HG03280 (cell line): ENCODE measurements around the gene RBFOX1.

Source experiments
- ATAC-seq: cut with Tn5 transposase; IDR thresholded peaks from one replicate; pipeline ENCODE4 v1.9.1; 2021; ENCODE audit warnings: mild to moderate bottlenecking, moderate library complexity; ENCODE audit not compliant: unreplicated experiment

RBFOX1 gene

GRCh38 chr16:7408700-7409365, 76.2 kb downstream of the RBFOX1 start:
- ATAC-seq, result no peak

DNA sequence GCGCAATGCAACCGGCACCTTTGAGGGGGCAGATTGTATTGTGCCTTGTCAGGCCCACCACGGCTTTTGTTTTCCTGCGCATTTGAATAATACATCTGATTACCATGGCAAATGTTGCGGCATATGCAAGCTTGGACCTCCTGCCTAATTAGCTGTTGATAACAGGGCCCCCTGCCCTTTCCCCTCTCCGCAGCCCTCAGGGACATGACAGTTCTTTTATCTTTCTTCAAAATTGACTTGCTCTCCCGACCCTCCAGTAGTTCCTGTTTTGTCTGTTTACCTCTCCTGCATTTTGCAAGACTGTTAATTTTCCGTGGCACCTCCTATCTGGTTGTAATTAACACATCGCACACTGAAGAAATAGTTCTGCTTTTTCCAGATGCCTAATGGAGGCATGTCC, 86.8 kb downstream of the RBFOX1 start:
- ATAC-seq, result no peak

- no peak for ATAC-seq
These were observed 87.4 kb downstream of the RBFOX1 start for GRCh38 chr16:7420079-7420478.

GRCh38 chr16:7420843-7421242, 88.2 kb downstream of the RBFOX1 start:
- no peak for ATAC-seq

GRCh38 chr16:7421578-7421977, 88.9 kb downstream of the RBFOX1 start:
- ATAC-seq, result no peak

DNA sequence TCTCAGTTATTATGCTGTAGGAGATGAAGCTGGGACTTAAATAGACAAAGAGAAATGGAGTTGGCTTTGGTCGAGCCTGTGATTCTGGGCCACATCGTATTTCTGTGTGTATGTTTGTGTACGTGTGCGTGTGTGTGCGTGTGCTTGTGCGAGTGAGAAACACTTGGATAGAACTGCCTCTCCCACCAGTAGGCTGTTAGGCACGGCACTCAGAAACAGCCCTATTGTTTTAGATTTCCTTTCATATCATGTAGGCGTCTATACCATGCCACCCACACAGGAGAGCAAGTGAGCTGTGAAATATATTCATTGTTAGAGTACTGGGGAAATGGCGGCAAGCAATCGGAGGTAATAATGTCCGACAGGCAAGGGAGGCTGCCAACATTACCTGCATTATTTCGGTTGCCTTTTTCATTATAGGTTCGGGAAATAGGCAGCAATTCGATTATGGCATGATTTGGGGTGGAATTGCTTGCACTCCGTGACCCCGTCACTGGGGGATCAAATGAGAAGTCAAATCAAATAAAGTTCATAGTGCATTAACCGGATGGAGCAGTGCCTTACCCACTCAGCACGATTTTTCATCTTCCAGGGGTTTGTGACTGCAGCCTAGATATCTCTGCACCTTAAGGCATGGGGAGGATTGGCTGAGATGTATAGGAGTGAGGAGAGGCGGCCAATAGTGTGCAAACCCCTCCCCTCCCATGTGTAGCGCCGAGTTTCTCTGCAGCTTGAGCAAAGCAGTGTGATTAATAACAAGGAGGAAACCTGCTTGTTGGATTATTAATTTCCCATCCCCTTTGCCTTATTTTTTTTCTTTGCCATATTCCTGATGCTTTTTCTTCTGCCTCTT, 89.6 kb downstream of the RBFOX1 start:
- ATAC-seq, result no peak

DNA sequence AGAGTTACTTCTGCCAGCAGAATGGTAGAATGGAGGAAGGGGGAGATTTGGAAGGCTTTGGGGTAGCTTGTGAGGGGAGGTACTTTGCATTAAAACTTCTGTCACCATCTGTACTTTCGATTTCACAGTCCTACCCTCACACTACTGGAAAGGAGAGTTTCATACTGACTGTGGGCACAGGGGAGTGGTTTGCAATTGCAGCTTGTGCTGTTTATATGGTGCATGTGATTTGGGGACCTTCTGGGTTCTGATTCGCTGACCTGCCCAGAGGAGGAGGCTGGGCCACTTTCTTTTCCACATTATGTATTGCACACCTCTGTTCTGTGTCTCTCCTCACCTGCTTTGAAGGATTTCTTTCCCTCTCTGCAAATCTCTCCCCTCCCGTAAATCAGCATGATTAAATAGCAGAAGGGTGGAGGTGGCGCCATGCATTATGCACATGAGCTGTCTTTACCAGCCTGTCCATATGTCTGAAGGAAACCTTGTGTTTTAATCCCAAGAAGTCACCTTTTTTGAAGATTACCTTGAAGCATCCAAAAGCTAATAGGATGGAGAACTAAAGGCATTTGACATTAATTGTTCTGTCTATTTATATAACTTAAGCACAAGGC, 90.9 kb downstream of the RBFOX1 start:
- no peak for ATAC-seq

GRCh38 chr16:7426161-7426560, 93.5 kb downstream of the RBFOX1 start:
- ATAC-seq, result no peak

- no peak for ATAC-seq
These were observed 99.1 kb downstream of the RBFOX1 start for GRCh38 chr16:7431723-7432122.

DNA sequence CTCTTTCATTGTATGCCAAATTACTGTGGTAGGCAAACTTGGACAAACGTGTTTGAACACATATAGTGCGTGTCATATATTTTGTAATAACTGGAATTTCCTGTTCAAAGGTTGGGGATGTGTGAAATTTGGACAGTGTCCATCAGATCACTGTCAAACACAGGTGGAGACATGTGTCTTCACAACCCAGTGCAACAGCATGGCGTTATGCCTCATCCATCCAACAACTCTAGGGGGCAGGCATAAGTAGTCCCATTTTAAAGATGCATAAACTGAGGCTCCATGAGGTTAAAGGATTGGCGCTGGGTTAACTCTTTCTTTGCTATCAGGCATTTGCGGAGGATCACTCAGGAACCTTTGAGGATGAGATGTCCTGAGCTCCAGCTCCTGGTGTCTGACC, 103.7 kb downstream of the RBFOX1 start:
- no peak for ATAC-seq

- ATAC-seq, result no peak
These were observed 104.6 kb downstream of the RBFOX1 start for GRCh38 chr16:7437135-7437804.

GRCh38 chr16:7437843-7438242, 105.2 kb downstream of the RBFOX1 start:
- ATAC-seq, result no peak

- ATAC-seq, result no peak
These were observed 106.0 kb downstream of the RBFOX1 start for GRCh38 chr16:7438601-7439000.

DNA sequence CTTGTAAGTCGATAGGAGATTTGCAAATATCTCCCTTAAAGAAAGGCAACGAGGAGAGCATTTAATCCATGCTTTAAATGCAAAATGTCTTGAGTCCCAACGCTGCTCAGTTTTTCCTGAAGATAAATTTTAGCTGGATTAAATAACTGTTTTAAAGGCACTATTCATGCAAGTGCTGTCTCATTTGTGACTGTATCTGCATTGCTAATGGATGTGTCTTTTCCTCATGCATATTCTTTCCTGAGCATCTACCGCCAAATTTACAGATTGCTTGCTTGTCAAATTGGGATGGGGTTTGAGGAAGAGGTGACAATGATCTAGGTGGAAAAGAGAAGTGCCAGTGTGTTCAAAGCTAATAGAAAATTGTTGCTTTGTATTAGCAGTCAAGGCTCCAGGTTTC, 106.9 kb downstream of the RBFOX1 start:
- ATAC-seq, result no peak

DNA sequence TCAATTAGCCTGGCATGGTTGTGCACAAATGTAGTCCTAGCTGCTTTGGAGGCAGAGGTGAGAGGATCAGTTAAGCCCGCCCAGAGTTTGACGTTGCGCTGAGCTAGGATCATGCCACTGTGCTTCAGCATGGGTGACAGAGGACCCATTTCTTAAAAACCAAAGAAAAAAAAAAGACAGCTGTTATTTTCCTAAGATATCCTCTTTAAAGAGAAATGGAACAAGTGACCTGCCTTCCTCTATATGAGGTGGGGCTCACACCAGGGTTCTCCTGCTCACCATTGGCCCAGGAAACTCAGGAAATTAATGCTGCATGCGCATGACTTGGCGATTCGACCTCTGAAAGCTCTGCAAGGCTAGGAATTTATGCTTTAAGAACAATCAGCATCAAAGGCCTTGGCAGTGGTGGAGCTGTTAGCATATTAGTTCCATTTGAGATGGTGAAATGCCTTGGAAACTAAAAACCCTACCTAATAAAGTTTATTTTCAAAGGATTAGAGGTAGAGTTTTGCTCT, 108.3 kb downstream of the RBFOX1 start:
- no peak for ATAC-seq

DNA sequence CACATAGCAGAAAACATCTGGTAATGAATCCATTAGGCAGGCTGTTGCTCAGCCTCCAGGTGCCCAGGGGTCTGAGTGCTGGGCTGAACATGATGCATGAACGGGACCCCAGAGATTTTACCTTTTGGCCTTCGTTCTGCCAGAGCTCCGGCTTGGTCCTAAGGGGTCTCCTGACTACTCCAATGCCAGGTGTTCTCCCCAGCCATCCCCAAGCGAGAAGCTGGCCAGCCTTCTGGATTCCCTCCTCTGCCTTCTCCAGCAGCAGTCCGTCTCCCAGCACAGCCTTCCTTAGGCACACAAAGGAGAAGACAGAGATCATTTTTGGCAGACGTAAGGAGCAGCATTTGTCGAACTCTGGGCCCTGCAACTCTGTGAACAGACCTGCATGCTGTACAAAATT, 109.4 kb downstream of the RBFOX1 start:
- ATAC-seq, result no peak

DNA sequence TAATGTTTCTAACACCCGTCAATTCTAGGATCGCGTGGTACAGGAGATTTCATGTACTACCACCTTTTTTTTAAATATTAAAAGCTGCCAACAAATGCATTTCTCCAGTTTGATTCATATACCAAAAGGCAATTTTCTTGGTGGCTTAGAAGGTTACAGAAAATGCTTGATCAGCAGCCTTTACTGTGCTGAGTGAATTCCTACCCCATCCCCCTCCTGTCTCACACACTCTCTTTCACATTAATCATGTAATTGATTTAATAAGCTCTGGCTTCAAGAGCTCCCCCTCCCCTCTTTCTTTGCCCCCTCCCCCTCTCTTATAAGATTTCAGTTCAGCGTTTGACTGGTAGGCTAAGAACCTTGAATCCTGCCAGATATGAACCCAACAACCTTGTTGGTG, 110.5 kb downstream of the RBFOX1 start:
- ATAC-seq, result no peak

DNA sequence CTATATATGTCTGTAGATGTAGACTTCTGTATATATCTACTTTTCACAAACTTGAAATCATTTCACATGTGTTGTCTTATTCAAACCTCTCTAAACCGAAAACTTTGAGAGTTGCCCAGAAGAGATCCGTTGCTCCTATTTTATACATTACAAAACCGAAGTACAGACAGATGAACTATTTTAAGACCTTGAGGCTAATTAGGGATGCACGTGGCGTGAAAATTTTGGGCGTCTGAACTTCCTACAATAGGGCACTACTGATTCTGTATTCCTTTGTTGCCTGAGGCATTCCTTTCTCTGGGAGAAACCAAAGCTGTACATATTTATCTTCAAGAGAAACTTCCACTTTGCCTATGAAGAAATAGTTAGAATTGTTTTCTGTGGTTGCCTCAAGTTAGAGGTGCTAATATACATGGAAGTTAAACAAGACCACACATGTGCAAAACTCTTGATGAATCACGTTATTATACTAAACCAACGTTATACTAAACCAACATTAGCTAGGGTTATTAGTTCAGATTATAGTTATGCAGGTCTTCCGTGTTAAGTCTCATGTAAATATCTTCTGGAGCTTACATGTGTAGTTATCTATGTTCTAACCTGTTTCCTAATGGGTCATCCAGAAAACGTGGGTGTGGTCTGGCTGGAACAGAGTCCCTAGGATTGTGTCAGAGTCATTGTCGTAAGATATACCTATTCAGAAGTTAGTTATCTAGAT, 111.2 kb downstream of the RBFOX1 start:
- ATAC-seq, result no peak

- no peak for ATAC-seq
These were observed 116.7 kb downstream of the RBFOX1 start for GRCh38 chr16:7449306-7449705.

DNA sequence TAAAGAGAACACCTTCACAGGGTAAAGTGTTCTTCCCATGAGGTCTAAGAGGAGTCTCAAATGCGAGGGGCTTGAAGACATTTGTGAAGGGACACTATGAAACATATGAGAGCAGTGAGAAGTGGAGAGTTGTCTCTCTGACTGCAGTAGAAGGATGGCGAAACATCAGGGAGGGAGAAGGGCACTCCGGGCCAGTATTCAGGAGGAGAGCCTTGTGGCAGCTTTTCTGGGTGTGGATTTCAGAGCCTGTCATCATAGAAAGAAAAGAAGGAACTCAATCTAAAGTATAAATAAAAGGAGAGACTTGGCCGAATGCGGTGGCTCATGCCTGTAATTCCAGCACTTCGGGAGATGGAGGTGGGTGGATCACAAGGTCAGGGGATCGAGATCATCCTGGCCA, 117.2 kb downstream of the RBFOX1 start:
- ATAC-seq, result no peak

GRCh38 chr16:7450440-7450839, 117.8 kb downstream of the RBFOX1 start:
- no peak for ATAC-seq
